K562 (cell line): ENCODE measurements around the gene CPNE2. TPM values are rescaled to one million over a fixed set of nuclear protein-coding genes. Genes with fewer than 3 reads are reported as not detected.
A peak's percentile ranks its signal among the peaks of the same experiment; 100 is the strongest.

Experiments used
- ARID2 ChIP-seq: fragments of 450-650 bp; IDR thresholded peaks from 2 replicates; pipeline ENCODE4 v1.6.1; 2017; ENCODE audit warnings: antibody characterized with exemption, mild to moderate bottlenecking
- CBX5 ChIP-seq: IDR thresholded peaks from 2 replicates; pipeline ENCODE4 v1.6.1; 2014; ENCODE audit warnings: low read depth, borderline replicate concordance
- CREB1 ChIP-seq, 2 experiments: sonication (generic) in 1 of 2; formaldehyde crosslinking in 1 of 2; IDR thresholded peaks; 2 replicates each; pipeline versions ENCODE4 v1.6.1 to v1.8.0; 2012 to 2022; ENCODE audit warnings: inconsistent platforms in 1 of 2, mild to moderate bottlenecking in 1 of 2, missing genetic modification reagents in 1 of 2, moderate library complexity in 1 of 2
- CTBP1 ChIP-seq: fragments of 450-650 bp; IDR thresholded peaks from 2 replicates; pipeline ENCODE4 v1.6.1; 2016; ENCODE audit warnings: borderline replicate concordance
- DIDO1 ChIP-seq: fragments of 450-650 bp; IDR thresholded peaks from 2 replicates; pipeline ENCODE4 v1.6.1; 2016; ENCODE audit warnings: low read depth, missing biosample characterization, missing genetic modification characterization
- ELF4 ChIP-seq: fragments of 450-650 bp; formaldehyde crosslinking; IDR thresholded peaks from 2 replicates; pipeline ENCODE4 v1.4.0; 2022; ENCODE audit warnings: missing genetic modification characterization
- HDAC6 ChIP-seq: IDR thresholded peaks from 2 replicates; pipeline ENCODE4 v1.6.1; 2012; ENCODE audit warnings: low read depth, mild to moderate bottlenecking, control low read depth, inconsistent platforms, low read length, moderate library complexity
- MECOM ChIP-seq: fragments of 250-450 bp; sonication (Bioruptor Pico); IDR thresholded peaks from 2 replicates; pipeline ENCODE4 v1.8.0; 2022; ENCODE audit warnings: inconsistent platforms
- NCOA4 ChIP-seq: fragments of 450-650 bp; IDR thresholded peaks from 2 replicates; pipeline ENCODE4 v1.6.1; 2018; ENCODE audit warnings: mild to moderate bottlenecking; ENCODE audit not compliant: partially characterized antibody
- NFYB ChIP-seq: IDR thresholded peaks from 2 replicates; pipeline ENCODE4 v1.6.1; 2011; ENCODE audit warnings: mild to moderate bottlenecking, moderate library complexity; ENCODE audit not compliant: insufficient read length; ENCODE audit errors: extremely low read depth
- PML ChIP-seq: IDR thresholded peaks from 2 replicates; pipeline ENCODE4 v1.6.1; 2012; ENCODE audit warnings: low read length, inconsistent platforms
- SMARCA4 ChIP-seq: fragments of 450-650 bp; IDR thresholded peaks from 2 replicates; pipeline ENCODE4 v1.6.1; 2016
- SP2 ChIP-seq: IDR thresholded peaks from 2 replicates; pipeline ENCODE4 v1.6.1; 2011; ENCODE audit warnings: mild to moderate bottlenecking, low read depth, low read length, moderate library complexity; ENCODE audit not compliant: poor library complexity, severe bottlenecking; ENCODE audit errors: extremely low read depth
- TAF1 ChIP-seq: IDR thresholded peaks from 2 replicates; pipeline ENCODE4 v1.6.1; 2011; ENCODE audit warnings: mild to moderate bottlenecking, low read length, moderate library complexity; ENCODE audit not compliant: insufficient read depth, control insufficient read depth, severe bottlenecking; ENCODE audit errors: extremely low read depth
- TCF7 ChIP-seq: sonication (generic); IDR thresholded peaks from 2 replicates; pipeline ENCODE4 v1.6.1; 2016; ENCODE audit warnings: antibody characterized with exemption, borderline replicate concordance
- U2AF1 ChIP-seq: fragments of 200-400 bp; formaldehyde crosslinking; optimal IDR thresholded peaks from 2 replicates; pipeline ENCODE3; 2017; ENCODE audit warnings: mild to moderate bottlenecking, low read depth, low read length, moderate library complexity
- ZNF12 ChIP-seq: sonication (generic); formaldehyde crosslinking; IDR thresholded peaks from 2 replicates; pipeline ENCODE4 v1.4.0; 2020; ENCODE audit warnings: mild to moderate bottlenecking, missing genetic modification reagents
- ZNF444 ChIP-seq: fragments of 250-450 bp; sonication (Bioruptor Pico); IDR thresholded peaks from 2 replicates; pipeline ENCODE4 v1.4.0; 2020; ENCODE audit warnings: mild to moderate bottlenecking, moderate library complexity
- ZNF561 ChIP-seq: fragments of 450-650 bp; formaldehyde crosslinking; conservative IDR thresholded peaks from 2 replicates; pipeline ENCODE4 v1.4.0; 2020; ENCODE audit warnings: mild to moderate bottlenecking, moderate library complexity
- polyA plus RNA-seq, 8 experiments: library from polyadenylated mRNA; depleted of rRNA in 4 of 8; stranded (reverse) in 5 of 8; unstranded in 3 of 8; fragments of >200 nt; fragmentation: Nextera tagmentation in 2 of 8; fragmentation: Illumina TruSeq in 1 of 8; extraction: Ambion mirVana in 2 of 8; extraction: Trizol in 1 of 8; gene quantifications; 2 replicates each; pipeline versions ENCODE4 v1.2.1 to v1.2.3, GENCODE V29; 2011 to 2014; ENCODE audit warnings: inconsistent platforms in 1 of 8, missing spikeins in 1 of 8
- total RNA-seq, 7 experiments: library from RNA; depleted of rRNA in 6 of 7; stranded (reverse); fragments of >200 nt in 6 of 7; fragmentation: Illumina TruSeq in 2 of 7; extraction: Trizol in 2 of 7; gene quantifications; 2 replicates each; pipeline versions ENCODE4 v1.2.1 to v1.2.3, GENCODE V29; 2011 to 2021; ENCODE audit warnings: low replicate concordance in 1 of 7
- TF ChIP-seq, protein P1 (sequence below): IDR thresholded peaks from 2 replicates; pipeline ENCODE4 v1.6.1; 2011; ENCODE audit warnings: borderline replicate concordance, low read depth, mild to moderate bottlenecking, moderate library complexity, low read length; ENCODE audit not compliant: insufficient read depth, poor library complexity, severe bottlenecking
- TF ChIP-seq, protein P2 (sequence below): sonication (generic); formaldehyde crosslinking; IDR thresholded peaks from 2 replicates; pipeline ENCODE4 v1.5.0; 2020; ENCODE audit warnings: missing genetic modification reagents
- TF ChIP-seq, protein P3 (sequence below): fragments of 250-450 bp; sonication (Bioruptor Pico); IDR thresholded peaks from 2 replicates; pipeline ENCODE4 v1.5.0; 2021

CPNE2 gene
- total and polyA plus RNA-seq, 9 of the 15 experiments (the other 6 are each of a cell fraction or from before 2014, with no cell fraction given), result 3.0 to 13.9 (median 8.6) TPM

DNA sequence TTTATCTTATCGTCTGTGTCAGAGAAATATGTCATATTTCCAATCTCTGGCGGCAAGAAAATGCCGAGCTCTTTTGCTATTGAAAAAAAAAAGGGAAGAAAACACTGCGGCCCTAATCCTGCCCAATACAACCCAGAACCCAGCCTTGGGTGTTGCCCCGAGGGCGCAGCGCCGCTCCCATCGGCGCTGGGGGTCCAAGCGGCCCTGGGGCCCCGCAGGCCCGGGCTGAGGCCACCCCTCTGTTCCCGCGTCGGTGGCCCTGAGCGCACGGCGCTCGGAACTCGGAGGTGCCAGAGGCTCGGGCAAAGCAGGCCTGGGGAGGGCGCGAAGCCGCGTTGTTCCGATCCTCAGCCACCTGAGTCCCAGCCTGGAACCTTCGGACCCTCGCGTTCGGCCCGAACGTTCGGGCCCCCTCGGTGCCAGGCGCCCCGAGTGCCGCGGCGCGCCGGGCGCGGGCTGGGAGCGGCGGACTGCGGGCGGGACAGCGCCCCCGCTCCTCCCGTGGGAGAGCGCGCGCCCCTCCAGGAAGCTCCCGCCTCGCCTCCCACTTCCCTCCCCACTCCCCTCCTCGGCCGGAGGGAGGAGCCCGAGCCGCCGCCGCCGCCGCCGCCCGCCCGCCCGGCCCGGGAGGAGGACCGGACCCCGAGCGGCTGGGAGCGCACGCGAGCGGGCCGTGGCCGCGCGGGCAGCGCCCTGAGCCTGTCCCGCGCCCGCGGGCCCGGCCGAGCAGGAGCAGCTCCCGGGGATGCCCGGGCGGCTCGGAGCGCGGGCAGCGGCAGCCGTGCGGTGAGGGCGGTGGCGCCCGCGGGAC lies at the start of gene CPNE2 (continued):
- no peak for TF ChIP-seq TCF7
- TF ChIP-seq, protein P1, sequence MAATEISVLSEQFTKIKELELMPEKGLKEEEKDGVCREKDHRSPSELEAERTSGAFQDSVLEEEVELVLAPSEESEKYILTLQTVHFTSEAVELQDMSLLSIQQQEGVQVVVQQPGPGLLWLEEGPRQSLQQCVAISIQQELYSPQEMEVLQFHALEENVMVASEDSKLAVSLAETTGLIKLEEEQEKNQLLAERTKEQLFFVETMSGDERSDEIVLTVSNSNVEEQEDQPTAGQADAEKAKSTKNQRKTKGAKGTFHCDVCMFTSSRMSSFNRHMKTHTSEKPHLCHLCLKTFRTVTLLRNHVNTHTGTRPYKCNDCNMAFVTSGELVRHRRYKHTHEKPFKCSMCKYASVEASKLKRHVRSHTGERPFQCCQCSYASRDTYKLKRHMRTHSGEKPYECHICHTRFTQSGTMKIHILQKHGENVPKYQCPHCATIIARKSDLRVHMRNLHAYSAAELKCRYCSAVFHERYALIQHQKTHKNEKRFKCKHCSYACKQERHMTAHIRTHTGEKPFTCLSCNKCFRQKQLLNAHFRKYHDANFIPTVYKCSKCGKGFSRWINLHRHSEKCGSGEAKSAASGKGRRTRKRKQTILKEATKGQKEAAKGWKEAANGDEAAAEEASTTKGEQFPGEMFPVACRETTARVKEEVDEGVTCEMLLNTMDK, result no peak
- no peak for TF ChIP-seq U2AF1
- no peak for TF ChIP-seq ELF4 (CRISPR knock-in tag)
- 0 out of 2 replicates have a peak, but pooled peaks have one; percentile 47 for TF ChIP-seq ZNF12
- no peak for TF ChIP-seq ARID2
- no peak for TF ChIP-seq SP2
- TF ChIP-seq ZNF444 (CRISPR knock-in tag), result no peak
- TF ChIP-seq PML, result no peak
- no peak for TF ChIP-seq MECOM (CRISPR knock-in tag)
- TF ChIP-seq DIDO1, result no peak
- peak; percentile 78 for TF ChIP-seq CTBP1
- TF ChIP-seq SMARCA4, result no peak
- TF ChIP-seq TAF1, result no peak
- TF ChIP-seq HDAC6, result no peak
- no peak for TF ChIP-seq CBX5
- TF ChIP-seq NFYB, result no peak
- TF ChIP-seq, protein P2, sequence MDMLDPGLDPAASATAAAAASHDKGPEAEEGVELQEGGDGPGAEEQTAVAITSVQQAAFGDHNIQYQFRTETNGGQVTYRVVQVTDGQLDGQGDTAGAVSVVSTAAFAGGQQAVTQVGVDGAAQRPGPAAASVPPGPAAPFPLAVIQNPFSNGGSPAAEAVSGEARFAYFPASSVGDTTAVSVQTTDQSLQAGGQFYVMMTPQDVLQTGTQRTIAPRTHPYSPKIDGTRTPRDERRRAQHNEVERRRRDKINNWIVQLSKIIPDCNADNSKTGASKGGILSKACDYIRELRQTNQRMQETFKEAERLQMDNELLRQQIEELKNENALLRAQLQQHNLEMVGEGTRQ (CRISPR knock-in tag), result no peak
- TF ChIP-seq ZNF561, result no peak
- no peak for TF ChIP-seq NCOA4
- TF ChIP-seq, protein P3, sequence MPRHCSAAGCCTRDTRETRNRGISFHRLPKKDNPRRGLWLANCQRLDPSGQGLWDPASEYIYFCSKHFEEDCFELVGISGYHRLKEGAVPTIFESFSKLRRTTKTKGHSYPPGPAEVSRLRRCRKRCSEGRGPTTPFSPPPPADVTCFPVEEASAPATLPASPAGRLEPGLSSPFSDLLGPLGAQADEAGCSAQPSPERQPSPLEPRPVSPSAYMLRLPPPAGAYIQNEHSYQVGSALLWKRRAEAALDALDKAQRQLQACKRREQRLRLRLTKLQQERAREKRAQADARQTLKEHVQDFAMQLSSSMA (CRISPR knock-in tag), result no peak
- no peak for TF ChIP-seq CREB1 (IDR thresholded peaks at IDR 0.05)
- no peak for TF ChIP-seq CREB1 (CRISPR knock-in tag; IDR thresholded peaks at IDR 0.05)
